Activated CD4-positive, alpha-beta T cell treated with anti-CD3 and anti-CD28 coated beads, Interleukin-2, amount 10 ng/mL, durations not matched to agents 7 days and 5 days (primary cell): ENCODE results near the gene SEC61G. TPM values are rescaled to one million over a fixed set of nuclear protein-coding genes. Genes with fewer than 3 reads are reported as not detected.

Experiments
- CTCF ChIA-PET: fragments of 350-600 bp; sonication (Branson Sonifier 250); formaldehyde crosslinking; loops from one replicate; lab custom pipeline; 2021; ENCODE audit warnings: antibody characterized with exemption; lab: Charles Lee
- POLR2A ChIA-PET: fragments of 350-600 bp; sonication (Branson Sonifier 250); formaldehyde crosslinking; loops from one replicate; lab custom pipeline; 2021; ENCODE audit warnings: antibody characterized with exemption; lab: Charles Lee
- DNase-seq: peaks from one replicate; pipeline ENCODE4 v3.0.0-alpha.2; 2020
- H3K27ac Mint-ChIP-seq: one replicate; pipeline ENCODE4 v1.8.0; 2021; ENCODE audit warnings: mild to moderate bottlenecking, moderate library complexity, mixed read lengths
- H3K27me3 Mint-ChIP-seq: one replicate; pipeline ENCODE4 v1.8.0; 2021; ENCODE audit warnings: mixed read lengths
- H3K36me3 Mint-ChIP-seq: one replicate; pipeline ENCODE4 v1.8.0; 2021; ENCODE audit warnings: low read depth, mixed read lengths
- H3K4me1 Mint-ChIP-seq: one replicate; pipeline ENCODE4 v1.8.0; 2021; ENCODE audit warnings: mixed read lengths
- H3K4me3 Mint-ChIP-seq: one replicate; pipeline ENCODE4 v1.8.0; 2021; ENCODE audit warnings: mild to moderate bottlenecking, moderate library complexity, mixed read lengths
- H3K9me3 Mint-ChIP-seq: one replicate; pipeline ENCODE4 v1.8.0; 2021; ENCODE audit warnings: mixed read lengths
- total RNA-seq, 2 experiments: library from RNA; stranded (reverse); gene quantifications; one replicate each; pipeline ENCODE4 v1.2.3, GENCODE V29; 2021

Gene SEC61G
- total RNA-seq, 2 experiments from 2014 or later, result 55.4 to 106 TPM

GRCh38 chr7:54781134-54781920 lies 22.3 kb upstream of the SEC61G start:
- no peak overlapping the region for H3K4me3 Mint-ChIP-seq
- POLR2A ChIA-PET, result interaction anchor here (0.6 kb wide), 1 partner anchor 12 kb away, joined by 3 read pairs; no protein-coding TSS in a partner anchor
- H3K27ac Mint-ChIP-seq, result no peak overlapping the region
- no peaks in the 10 kb centered on the region for H3K4me1 Mint-ChIP-seq
- no peaks in the 10 kb centered on the region for H3K36me3 Mint-ChIP-seq
- peaks cover 9% of the 10 kb centered on the region for H3K9me3 Mint-ChIP-seq
- DNase-seq, result no peak
- H3K27me3 Mint-ChIP-seq, result peaks cover 4% of the 10 kb centered on the region
- CTCF ChIA-PET, result interaction anchor here (0.6 to 1.0 kb wide), 2 partner anchors 31 to 475 kb away, joined by 3 read pairs; no protein-coding TSS in a partner anchor

- Mint-ChIP-seq H3K27ac (no peak overlapping the region), H3K27me3 (peaks cover 4% of the 10 kb centered on the region), H3K4me3 (no peak overlapping the region), H3K9me3 (peaks cover 18% of the 10 kb centered on the region), H3K36me3 (peaks cover 2% of the 10 kb centered on the region), H3K4me1 (no peaks in the 10 kb centered on the region)
- ChIA-PET POLR2A (interaction anchor here (0.6 kb wide), 1 partner anchor 11 kb away, joined by 3 read pairs; no protein-coding TSS in a partner anchor), CTCF (interaction anchor here (0.6 to 1.0 kb wide), 2 partner anchors 13 to 476 kb away, joined by 3 read pairs; no protein-coding TSS in a partner anchor)
- no peak for DNase-seq
These were observed 21.5 kb upstream of the SEC61G start for GRCh38 chr7:54780490-54780889.

DNA sequence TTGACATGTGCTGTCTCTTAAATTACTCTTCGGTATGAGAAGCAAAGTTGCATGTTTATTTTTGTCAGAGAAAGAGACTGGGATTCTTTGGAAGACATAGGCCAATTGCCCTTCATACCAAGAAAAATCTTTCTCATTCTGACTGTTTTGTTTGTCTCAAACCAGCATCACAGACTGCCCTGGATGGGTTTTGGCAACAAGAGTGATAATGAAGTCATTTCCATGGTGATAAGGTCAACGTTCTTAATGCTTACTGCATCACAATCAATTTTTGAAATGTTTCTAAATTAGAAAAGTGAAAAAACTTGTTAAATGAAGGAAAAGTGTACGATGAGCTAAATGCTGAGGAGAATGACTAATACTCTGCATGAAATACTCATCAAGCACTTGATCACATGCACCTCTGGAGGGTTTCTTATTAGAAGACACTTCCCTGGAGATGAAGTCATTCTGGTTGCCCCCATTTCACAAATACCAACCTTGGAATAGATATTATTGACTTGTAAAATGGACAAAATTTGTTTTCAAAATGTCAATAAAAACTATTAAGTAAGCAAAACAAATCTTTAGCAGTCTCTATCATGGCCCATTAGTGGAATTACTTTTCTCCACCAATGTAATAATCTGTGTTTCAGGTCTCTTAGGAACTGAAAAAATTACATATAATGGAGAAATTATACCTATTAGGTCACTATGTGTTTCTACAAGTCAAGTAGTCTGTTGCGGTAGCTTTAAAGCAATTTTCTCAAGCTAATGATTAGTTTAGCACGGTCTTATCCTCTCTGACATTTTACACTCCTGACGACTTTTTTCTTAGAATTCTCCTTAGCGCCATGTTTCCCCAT lies 19.9 kb upstream of the SEC61G start:
- no peak overlapping the region for H3K4me3 Mint-ChIP-seq
- CTCF ChIA-PET, result interaction anchor here (1.2 kb wide), 1 partner anchor 387 kb away, joined by 3 read pairs; no protein-coding TSS in a partner anchor
- H3K4me1 Mint-ChIP-seq, result peaks cover 4% of the 10 kb centered on the region
- POLR2A ChIA-PET, result no interaction called here
- no peak for DNase-seq
- peaks cover 4% of the 10 kb centered on the region for H3K27me3 Mint-ChIP-seq
- peaks cover 18% of the 10 kb centered on the region for H3K9me3 Mint-ChIP-seq
- H3K27ac Mint-ChIP-seq, result no peak overlapping the region
- H3K36me3 Mint-ChIP-seq, result peaks cover 2% of the 10 kb centered on the region

GRCh38 chr7:54778166-54778565 lies 19.2 kb upstream of the SEC61G start:
- ChIA-PET POLR2A (no interaction called here), CTCF (no interaction called here)
- Mint-ChIP-seq H3K4me1 (peaks cover 10% of the 10 kb centered on the region), H3K27ac (no peak overlapping the region), H3K4me3 (no peak overlapping the region), H3K36me3 (peaks cover 2% of the 10 kb centered on the region), H3K27me3 (peaks cover 6% of the 10 kb centered on the region), H3K9me3 (peaks cover 18% of the 10 kb centered on the region)
- DNase-seq, result no peak

GRCh38 chr7:54774785-54775740 lies 16.1 kb upstream of the SEC61G start:
- CTCF ChIA-PET, result interaction anchor here (0.7 to 3.1 kb wide), 3 partner anchors 16 to 635 kb away, joined by 3 to 30 read pairs (median 12); partner anchors contain the start of gene SEC61G
- no peak for DNase-seq
- Mint-ChIP-seq H3K27me3 (peaks cover 21% of the 10 kb centered on the region), H3K4me1 (peaks cover 10% of the 10 kb centered on the region), H3K9me3 (peaks cover 18% of the 10 kb centered on the region), H3K4me3 (no peak overlapping the region), H3K27ac (no peak overlapping the region), H3K36me3 (peaks cover 2% of the 10 kb centered on the region)
- POLR2A ChIA-PET, result no interaction called here

DNA sequence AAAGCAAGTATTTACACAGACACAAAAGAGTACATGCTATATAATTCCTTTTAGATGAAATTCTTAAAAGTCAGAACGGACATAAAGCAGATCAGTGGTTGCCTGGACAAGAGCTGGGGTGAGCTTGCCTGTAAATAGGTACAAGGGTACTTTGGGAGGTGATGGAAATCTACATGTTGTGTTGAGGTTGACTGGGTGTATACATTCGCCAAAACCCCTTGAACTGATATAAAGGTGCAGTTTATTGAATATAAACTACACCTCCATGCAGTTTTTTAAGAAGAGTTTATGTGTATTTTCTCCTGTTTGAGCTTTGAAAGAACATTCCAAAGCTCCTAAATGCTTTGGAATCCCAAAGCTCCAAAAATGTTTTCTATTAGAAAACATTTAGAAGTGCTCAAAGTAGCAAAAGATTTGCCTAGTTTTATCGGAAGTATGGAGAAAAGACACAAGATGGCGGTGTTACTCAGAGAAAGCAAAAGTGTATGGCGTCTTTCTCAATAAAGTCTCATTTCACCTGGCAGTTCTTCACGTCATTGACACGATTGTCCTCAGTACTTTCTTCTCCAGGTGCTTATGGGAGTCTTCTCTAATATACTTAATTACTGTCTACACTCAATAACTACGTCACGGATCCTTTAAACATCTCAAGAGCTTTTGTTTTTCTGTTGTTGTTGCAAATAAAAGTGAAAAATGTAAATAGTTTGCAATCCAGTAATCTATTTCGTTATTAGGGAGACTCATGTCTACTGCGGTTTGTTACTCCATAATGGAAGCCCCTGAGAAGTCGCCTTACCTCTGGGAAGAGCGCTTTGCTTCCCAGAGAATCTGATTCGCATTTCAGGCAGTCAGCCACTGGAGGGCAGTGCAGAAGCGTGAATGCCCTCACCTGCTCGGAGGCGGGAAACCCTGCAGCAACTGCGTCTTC lies 14.7 kb upstream of the SEC61G start:
- Mint-ChIP-seq H3K27ac (peak overlapping the region; percentile 39), H3K36me3 (peaks cover 2% of the 10 kb centered on the region)

DNA sequence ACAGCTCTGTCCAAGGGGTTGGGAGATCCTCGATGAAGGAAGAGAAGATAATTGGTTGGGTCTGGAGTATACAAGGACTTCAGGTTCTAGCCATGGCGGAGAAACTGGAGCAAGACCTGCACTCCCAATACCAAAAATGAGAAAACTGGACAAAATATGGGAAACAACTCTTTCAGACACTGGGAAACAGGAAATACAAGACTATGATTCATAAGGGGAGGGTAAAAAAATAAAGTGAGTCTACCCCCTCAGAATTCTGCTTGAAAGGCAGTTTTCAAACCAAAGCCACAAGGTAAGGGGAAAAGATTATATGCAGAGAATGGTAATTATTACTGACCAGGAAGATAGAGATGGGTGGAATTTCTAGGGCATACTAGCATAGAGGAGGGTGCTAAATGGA lies 10.2 kb upstream of the SEC61G start:
- no peak for DNase-seq
- Mint-ChIP-seq H3K4me3 (no peak overlapping the region), H3K27ac (no peak overlapping the region), H3K36me3 (no peaks in the 10 kb centered on the region), H3K9me3 (no peaks in the 10 kb centered on the region), H3K27me3 (peaks cover 33% of the 10 kb centered on the region), H3K4me1 (peaks cover 8% of the 10 kb centered on the region)
- ChIA-PET POLR2A (interaction anchor here (0.6 kb wide), 1 partner anchor 12 kb away, joined by 3 read pairs; no protein-coding TSS in a partner anchor), CTCF (interaction anchor here (0.7 to 1.9 kb wide), 3 partner anchors 10 to 486 kb away, joined by 3 to 6 read pairs (median 4); partner anchors contain the start of gene SEC61G)

More for the DNA sequence above, 14.7 kb upstream of the SEC61G start:
- H3K4me3 Mint-ChIP-seq, result peak overlapping the region; percentile 64
- H3K27me3 Mint-ChIP-seq, result peaks cover 29% of the 10 kb centered on the region
- H3K9me3 Mint-ChIP-seq, result peaks cover 18% of the 10 kb centered on the region
- DNase-seq, result peak; percentile 74
- peaks cover 10% of the 10 kb centered on the region for H3K4me1 Mint-ChIP-seq
- ChIA-PET POLR2A (no interaction called here), CTCF (interaction anchor here (0.7 to 3.1 kb wide), 4 partner anchors 15 to 636 kb away, joined by 3 to 30 read pairs (median 8); partner anchors contain the start of gene SEC61G)

DNA sequence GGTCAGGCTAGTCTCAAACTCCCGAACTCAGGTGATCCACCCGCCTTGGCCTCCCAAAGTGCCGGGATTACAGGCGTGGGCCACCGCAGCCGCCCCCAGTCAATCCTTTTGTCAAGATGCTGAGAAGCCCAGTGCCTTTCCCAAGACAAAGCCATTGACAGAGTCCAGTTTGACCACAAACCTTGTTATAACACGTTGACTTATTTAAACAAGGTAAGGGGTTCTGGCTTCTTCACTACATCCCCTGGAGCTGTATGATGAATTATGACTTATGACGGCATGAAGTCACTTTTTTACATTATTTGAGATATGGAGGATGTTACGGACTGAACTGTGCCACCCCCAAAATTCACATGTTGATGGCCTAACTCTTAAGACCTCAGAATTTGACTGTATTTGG lies 5.8 kb upstream of the SEC61G start:
- peaks cover 17% of the 10 kb centered on the region for H3K27me3 Mint-ChIP-seq
- no peaks in the 10 kb centered on the region for H3K9me3 Mint-ChIP-seq
- no peak overlapping the region for H3K27ac Mint-ChIP-seq
- CTCF ChIA-PET, result no interaction called here
- no peaks in the 10 kb centered on the region for H3K36me3 Mint-ChIP-seq
- H3K4me3 Mint-ChIP-seq, result no peak overlapping the region
- POLR2A ChIA-PET, result no interaction called here
- H3K4me1 Mint-ChIP-seq, result peaks cover 5% of the 10 kb centered on the region
- no peak for DNase-seq

GRCh38 chr7:54757711-54758110 lies 1.3 kb downstream of the SEC61G start:
- Mint-ChIP-seq H3K36me3 (peaks cover 28% of the 10 kb centered on the region), H3K4me3 (peak overlapping the region; percentile 96), H3K9me3 (no peaks in the 10 kb centered on the region), H3K27me3 (no peaks in the 10 kb centered on the region), H3K4me1 (peaks cover 27% of the 10 kb centered on the region), H3K27ac (peak overlapping the region; percentile 94)
- ChIA-PET POLR2A (no interaction called here), CTCF (no interaction called here)
- no peak for DNase-seq

- peaks cover 50% of the 10 kb centered on the region for H3K36me3 Mint-ChIP-seq
- ChIA-PET CTCF (interaction anchor here (0.6 kb wide), 1 partner anchor 31 kb away, joined by 3 read pairs; no protein-coding TSS in a partner anchor), POLR2A (no interaction called here)
- no peaks in the 10 kb centered on the region for H3K9me3 Mint-ChIP-seq
- DNase-seq, result no peak
- peaks cover 2% of the 10 kb centered on the region for H3K4me1 Mint-ChIP-seq
- no peak overlapping the region for H3K4me3 Mint-ChIP-seq
- H3K27ac Mint-ChIP-seq, result no peak overlapping the region
- H3K27me3 Mint-ChIP-seq, result no peaks in the 10 kb centered on the region
These were observed 9.8 kb downstream of the SEC61G start for GRCh38 chr7:54749200-54749599.

GRCh38 chr7:54747234-54747633 lies 11.8 kb downstream of the SEC61G start:
- H3K4me1 Mint-ChIP-seq, result peaks cover 5% of the 10 kb centered on the region
- ChIA-PET CTCF (no interaction called here), POLR2A (no interaction called here)
- no peak overlapping the region for H3K27ac Mint-ChIP-seq
- H3K4me3 Mint-ChIP-seq, result no peak overlapping the region
- no peaks in the 10 kb centered on the region for H3K27me3 Mint-ChIP-seq
- no peak for DNase-seq
- H3K36me3 Mint-ChIP-seq, result peaks cover 37% of the 10 kb centered on the region
- H3K9me3 Mint-ChIP-seq, result no peaks in the 10 kb centered on the region
